HFFc6 (cell line): ENCODE data around the gene MAGED4. TPM values are rescaled to one million over a fixed set of nuclear protein-coding genes. Genes with fewer than 3 reads are reported as not detected.
"Not testable (repeated sequence)": the region's sequence is repeated elsewhere in the genome, so short reads cannot be mapped to it uniquely, and the experiment has no call there.

ENCODE experiments used
- DNase-seq: peaks from one replicate; pipeline ENCODE4 v3.0.0-alpha.2; 2018
- H3K27ac Mint-ChIP-seq: 2 replicates; pipeline ENCODE4 v1.8.0; 2020; ENCODE audit warnings: mild to moderate bottlenecking, mixed read lengths
- H3K27me3 Mint-ChIP-seq: 2 replicates; pipeline ENCODE4 v1.8.0; 2021; ENCODE audit warnings: mild to moderate bottlenecking, moderate library complexity, mixed read lengths; ENCODE audit not compliant: insufficient read depth
- H3K36me3 Mint-ChIP-seq: 2 replicates; pipeline ENCODE4 v1.8.0; 2021; ENCODE audit warnings: low read depth, mixed read lengths
- H3K4me1 Mint-ChIP-seq: 2 replicates; pipeline ENCODE4 v1.8.0; 2020; ENCODE audit warnings: low read depth, mixed read lengths
- H3K4me3 Mint-ChIP-seq: 2 replicates; pipeline ENCODE4 v1.8.0; 2020; ENCODE audit warnings: mild to moderate bottlenecking, moderate library complexity, mixed read lengths
- H3K9me3 Mint-ChIP-seq: 2 replicates; pipeline ENCODE4 v1.8.0; 2020; ENCODE audit warnings: mild to moderate bottlenecking, mixed read lengths
- long read RNA-seq: library from polyadenylated mRNA; unstranded; transcript quantifications from one replicate; pipeline ENCODE4 v2.0.0, GENCODE V29; 2019
- total RNA-seq, 6 experiments: library from RNA; stranded (reverse); fragmentation: NEBNext Ultra II Directional; extraction: Animal tissue kit (Norgen Biotek cat#: 25700); gene quantifications; 2 replicates in 1 of 6; 3 replicates in 5 of 6; pipeline ENCODE4 v1.2.3, GENCODE V29; 2021
- TF ChIP-seq, protein P1 (sequence below): fragments of 200-600 bp; sonication (generic); IDR thresholded peaks from 2 replicates; pipeline ENCODE4 v1.5.0; 2021; ENCODE audit warnings: antibody characterized with exemption, mild to moderate bottlenecking

MAGED4 gene, protein sequence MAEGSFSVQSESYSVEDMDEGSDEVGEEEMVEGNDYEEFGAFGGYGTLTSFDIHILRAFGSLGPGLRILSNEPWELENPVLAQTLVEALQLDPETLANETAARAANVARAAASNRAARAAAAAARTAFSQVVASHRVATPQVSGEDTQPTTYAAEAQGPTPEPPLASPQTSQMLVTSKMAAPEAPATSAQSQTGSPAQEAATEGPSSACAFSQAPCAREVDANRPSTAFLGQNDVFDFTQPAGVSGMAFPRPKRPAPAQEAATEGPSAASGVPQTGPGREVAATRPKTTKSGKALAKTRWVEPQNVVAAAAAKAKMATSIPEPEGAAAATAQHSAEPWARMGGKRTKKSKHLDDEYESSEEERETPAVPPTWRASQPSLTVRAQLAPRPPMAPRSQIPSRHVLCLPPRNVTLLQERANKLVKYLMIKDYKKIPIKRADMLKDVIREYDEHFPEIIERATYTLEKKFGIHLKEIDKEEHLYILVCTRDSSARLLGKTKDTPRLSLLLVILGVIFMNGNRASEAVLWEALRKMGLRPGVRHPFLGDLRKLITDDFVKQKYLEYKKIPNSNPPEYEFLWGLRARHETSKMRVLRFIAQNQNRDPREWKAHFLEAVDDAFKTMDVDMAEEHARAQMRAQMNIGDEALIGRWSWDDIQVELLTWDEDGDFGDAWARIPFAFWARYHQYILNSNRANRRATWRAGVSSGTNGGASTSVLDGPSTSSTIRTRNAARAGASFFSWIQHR
- 10 to 100 TPM; 23.9 to 43.6 (median 32.7) TPM for total RNA-seq
- long read RNA-seq, transcript MAGED4-204 (13 exons, 2,578 nt) = major isoform, 29 of 61 reads
- long read RNA-seq, transcript MAGED4-210 (13 exons, 2,483 nt) = minor isoform, 10 of 61 reads
- long read RNA-seq, partial matches to known transcripts = 9 of 61 reads
- long read RNA-seq, other reads (novel, unspliced or antisense) = 12 of 61 reads

DNA sequence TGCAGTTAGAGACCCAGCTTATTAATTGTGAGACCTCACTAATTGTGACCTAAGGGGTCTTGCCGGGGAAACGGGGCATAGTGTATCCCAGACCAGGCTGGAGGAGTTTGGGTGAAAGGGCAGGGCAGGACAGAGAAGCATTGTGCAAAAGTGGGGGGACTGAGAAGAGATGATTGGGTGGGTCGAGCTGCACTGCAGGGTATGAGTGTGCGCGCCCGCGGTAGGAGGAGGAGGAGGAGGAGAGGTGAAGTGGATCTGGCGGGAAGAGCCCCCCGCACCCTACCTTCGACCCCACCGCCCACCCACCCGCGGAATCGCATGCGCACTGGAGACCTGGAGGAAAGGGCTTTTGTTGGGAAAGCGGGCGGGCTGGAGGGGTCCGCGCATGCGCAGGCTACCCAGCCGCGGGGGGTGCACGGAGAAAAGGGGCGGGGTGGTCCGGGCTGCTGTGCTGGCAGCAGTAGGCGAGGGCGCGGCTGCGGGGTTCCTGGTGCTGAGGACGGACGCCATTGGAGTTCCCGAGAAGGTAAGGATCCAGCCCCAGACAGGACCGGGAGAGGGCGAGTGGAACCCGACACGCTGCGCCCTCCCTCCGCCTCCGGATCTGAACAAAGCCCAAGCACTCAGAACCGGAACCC lies at the start of gene MAGED4:
Gene MAGED4 (plus strand): TSS at position 449 of the 638 bp plus-strand sequence. CDS start 1,035 bp downstream, outside the sequence.
- not testable (repeated sequence) for H3K27me3 Mint-ChIP-seq, H3K36me3 Mint-ChIP-seq, H3K27ac Mint-ChIP-seq, H3K9me3 Mint-ChIP-seq, H3K4me1 Mint-ChIP-seq, H3K4me3 Mint-ChIP-seq, DNase-seq

DNA sequence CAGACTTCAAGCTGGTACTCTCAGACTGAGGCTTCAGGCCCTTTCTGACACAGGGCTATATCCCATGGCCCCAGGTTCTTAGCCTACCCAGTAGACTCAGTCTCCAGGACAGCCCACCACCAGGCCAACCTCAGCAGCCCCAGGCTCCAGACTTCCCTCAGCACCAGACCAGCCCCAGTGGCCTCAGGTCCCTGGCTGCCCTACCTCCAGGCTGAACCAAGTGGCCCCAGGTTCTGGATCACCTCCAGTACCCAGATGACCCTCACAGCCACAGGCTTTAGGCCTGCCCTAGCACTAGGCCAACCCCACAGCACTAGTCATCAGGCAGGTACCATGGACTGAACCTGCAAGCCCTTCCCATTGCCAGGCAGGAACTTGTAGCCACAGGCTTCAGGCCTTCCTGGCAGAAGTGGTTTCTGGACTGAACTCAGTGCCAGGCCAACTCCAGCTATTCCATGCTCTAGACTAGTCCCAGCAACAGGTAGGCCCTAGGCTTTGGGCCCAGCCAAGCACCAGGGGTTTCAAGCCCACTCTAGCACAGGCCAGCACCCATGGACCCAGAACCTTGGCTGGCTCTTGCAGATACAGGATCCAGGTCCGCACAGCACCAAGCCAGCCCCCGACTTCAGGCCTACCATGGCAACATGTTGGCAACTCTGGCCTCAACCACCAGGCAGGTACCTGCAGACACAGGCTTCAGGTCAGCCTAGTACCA lies 45.7 kb upstream of the MAGED4 start:
- H3K27ac Mint-ChIP-seq = no peak overlapping the region
- TF ChIP-seq, protein P1, sequence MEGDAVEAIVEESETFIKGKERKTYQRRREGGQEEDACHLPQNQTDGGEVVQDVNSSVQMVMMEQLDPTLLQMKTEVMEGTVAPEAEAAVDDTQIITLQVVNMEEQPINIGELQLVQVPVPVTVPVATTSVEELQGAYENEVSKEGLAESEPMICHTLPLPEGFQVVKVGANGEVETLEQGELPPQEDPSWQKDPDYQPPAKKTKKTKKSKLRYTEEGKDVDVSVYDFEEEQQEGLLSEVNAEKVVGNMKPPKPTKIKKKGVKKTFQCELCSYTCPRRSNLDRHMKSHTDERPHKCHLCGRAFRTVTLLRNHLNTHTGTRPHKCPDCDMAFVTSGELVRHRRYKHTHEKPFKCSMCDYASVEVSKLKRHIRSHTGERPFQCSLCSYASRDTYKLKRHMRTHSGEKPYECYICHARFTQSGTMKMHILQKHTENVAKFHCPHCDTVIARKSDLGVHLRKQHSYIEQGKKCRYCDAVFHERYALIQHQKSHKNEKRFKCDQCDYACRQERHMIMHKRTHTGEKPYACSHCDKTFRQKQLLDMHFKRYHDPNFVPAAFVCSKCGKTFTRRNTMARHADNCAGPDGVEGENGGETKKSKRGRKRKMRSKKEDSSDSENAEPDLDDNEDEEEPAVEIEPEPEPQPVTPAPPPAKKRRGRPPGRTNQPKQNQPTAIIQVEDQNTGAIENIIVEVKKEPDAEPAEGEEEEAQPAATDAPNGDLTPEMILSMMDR = no peak
- no peaks in the 10 kb centered on the region for H3K27me3 Mint-ChIP-seq
- no peak overlapping the region for H3K4me3 Mint-ChIP-seq
- no peaks in the 10 kb centered on the region for H3K4me1 Mint-ChIP-seq
- no peaks in the 10 kb centered on the region for H3K36me3 Mint-ChIP-seq
- no peaks in the 10 kb centered on the region for H3K9me3 Mint-ChIP-seq
- DNase-seq = no peak

DNA sequence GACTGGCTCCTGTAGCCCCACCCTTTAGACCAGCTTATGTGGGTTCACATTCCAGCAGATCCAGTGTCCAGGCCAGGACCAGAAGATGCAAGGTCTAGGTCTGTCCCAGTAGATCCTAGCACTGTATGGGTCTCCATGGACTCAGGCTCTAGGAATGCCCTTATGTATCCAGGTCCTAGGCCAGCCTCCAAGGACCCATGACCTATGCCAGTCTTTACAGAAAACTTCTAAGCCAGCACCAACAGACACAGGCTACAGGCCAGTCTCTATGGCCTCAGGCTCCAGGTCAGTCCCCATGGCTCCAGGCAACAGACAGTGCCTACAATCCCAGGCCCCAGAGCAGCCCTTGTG lies 45.2 kb upstream of the MAGED4 start:
- Mint-ChIP-seq H3K27me3 (no peaks in the 10 kb centered on the region), H3K4me1 (no peaks in the 10 kb centered on the region), H3K27ac (no peak overlapping the region), H3K36me3 (no peaks in the 10 kb centered on the region), H3K9me3 (no peaks in the 10 kb centered on the region), H3K4me3 (no peak overlapping the region)
- no peak for DNase-seq
- TF ChIP-seq, protein P1 = no peak

DNA sequence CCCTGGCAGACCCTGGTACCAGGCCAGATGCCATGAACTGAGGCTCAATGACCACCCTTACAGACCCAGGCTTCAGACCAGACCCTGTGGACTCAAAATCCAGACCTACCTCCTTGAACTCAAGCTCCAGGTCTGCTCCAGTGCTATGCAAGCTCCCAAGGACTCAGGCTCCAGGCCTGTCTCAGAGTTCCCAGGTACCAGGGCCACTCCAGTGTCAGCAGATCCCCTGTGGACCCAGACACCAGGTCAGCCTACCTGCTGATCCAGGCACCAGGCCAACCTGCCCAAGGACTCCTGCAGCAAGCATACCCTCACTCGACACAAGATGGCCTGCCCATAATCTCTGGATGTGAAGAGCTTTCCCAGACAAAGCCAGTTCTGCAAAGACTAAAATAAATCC lies 44.7 kb upstream of the MAGED4 start:
- no peak for DNase-seq
- Mint-ChIP-seq H3K4me3 (no peak overlapping the region), H3K27ac (no peak overlapping the region), H3K9me3 (no peaks in the 10 kb centered on the region), H3K27me3 (no peaks in the 10 kb centered on the region), H3K36me3 (no peaks in the 10 kb centered on the region), H3K4me1 (no peaks in the 10 kb centered on the region)
- TF ChIP-seq, protein P1 = no peak

DNA sequence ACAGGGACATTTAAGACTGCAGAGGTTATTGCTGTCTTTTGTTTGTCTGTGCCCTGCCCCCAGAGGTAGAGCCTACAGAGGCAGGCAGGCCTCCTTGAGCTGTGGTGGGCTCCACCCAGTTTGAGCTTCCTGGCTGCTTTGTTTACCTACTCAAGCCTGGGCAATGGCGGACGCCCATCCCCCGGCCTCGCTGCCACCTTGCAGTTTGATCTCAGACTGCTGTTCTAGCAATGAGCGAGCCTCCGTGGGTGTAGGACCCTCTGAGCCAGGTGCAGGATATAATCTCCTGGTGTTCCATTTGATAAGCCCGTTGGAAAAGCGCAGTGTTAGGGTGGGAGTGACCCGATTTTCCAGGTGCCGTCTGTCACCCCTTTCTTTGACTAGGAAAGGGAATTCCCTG lies 34.0 kb upstream of the MAGED4 start:
- H3K27me3 Mint-ChIP-seq, H3K4me3 Mint-ChIP-seq, H3K9me3 Mint-ChIP-seq, H3K27ac Mint-ChIP-seq, H3K36me3 Mint-ChIP-seq, H3K4me1 Mint-ChIP-seq, DNase-seq: not testable (repeated sequence)

DNA sequence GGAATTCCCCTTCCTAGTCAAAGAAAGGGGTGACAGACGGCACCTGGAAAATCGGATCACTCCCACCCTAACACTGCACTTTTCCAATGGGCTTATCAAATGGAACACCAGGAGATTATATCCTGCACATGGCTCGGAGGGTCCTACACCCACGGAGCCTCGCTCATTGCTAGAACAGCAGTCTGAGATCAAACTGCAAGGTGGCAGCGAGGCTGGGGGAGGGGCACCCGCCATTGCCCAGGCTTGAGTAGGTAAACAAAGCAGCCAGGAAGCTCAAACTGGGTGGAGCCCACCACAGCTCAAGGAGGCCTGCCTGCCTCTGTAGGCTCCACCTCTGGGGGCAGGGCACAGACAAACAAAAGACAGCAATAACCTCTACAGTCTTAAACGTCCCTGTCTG lies 24.5 kb upstream of the MAGED4 start:
- not testable (repeated sequence) for H3K36me3 Mint-ChIP-seq, DNase-seq, H3K27me3 Mint-ChIP-seq, H3K4me3 Mint-ChIP-seq, H3K27ac Mint-ChIP-seq, H3K9me3 Mint-ChIP-seq, H3K4me1 Mint-ChIP-seq
